Heart right ventricle (tissue), 16 donors: ENCODE results near the gene SULF2. TPM values are rescaled to one million over a fixed set of nuclear protein-coding genes. Genes with fewer than 3 reads are reported as not detected.

Source experiments
- ATAC-seq, 8 donors: fragments of 200-7000 bp; cut with Tn5 transposase; one replicate each; pipeline ENCODE4 v1.9.1; 2020; ENCODE audit warnings: mild to moderate bottlenecking in 8 of 8, moderate library complexity in 8 of 8, moderate number of reproducible peaks in 1 of 8
- DNase-seq, 2 donors: peaks; one replicate each; pipeline ENCODE4 v3.0.0-alpha.2; 2020
- H3K27ac ChIP-seq, 10 donors: fragments of 200-600 bp; sonication (generic) in 2 of 10; one replicate each; pipeline versions ENCODE4 v1.5.0 to v1.8.0; 2020 to 2022; ENCODE audit warnings: mild to moderate bottlenecking in 3 of 10
- H3K27me3 ChIP-seq, 7 donors: fragments of 200-600 bp; one replicate each; pipeline ENCODE4 v1.8.0; 2021 to 2022; ENCODE audit warnings: mild to moderate bottlenecking in 2 of 7
- H3K36me3 ChIP-seq, 9 donors: fragments of 200-600 bp; sonication (generic) in 1 of 9; one replicate each; pipeline versions ENCODE4 v1.5.0 to v1.8.0; 2020 to 2022; ENCODE audit warnings: mild to moderate bottlenecking in 2 of 9
- H3K4me1 ChIP-seq, 9 donors: fragments of 200-600 bp; sonication (generic) in 1 of 9; one replicate each; pipeline versions ENCODE4 v1.5.0 to v1.8.0; 2020 to 2022; ENCODE audit warnings: mild to moderate bottlenecking in 4 of 9
- H3K4me3 ChIP-seq, 10 donors: fragments of 200-600 bp; sonication (generic) in 2 of 10; one replicate each; pipeline versions ENCODE4 v1.5.0 to v1.8.0; 2020 to 2022; ENCODE audit warnings: mild to moderate bottlenecking in 7 of 10, moderate library complexity in 2 of 10
- H3K9me3 ChIP-seq, 11 donors: fragments of 200-600 bp in 10 of 11; sonication (generic) in 2 of 11; one replicate each; pipeline versions ENCODE4 v1.5.0 to v1.8.0; 2013 to 2022; ENCODE audit warnings: mild to moderate bottlenecking in 2 of 11, control low read depth in 1 of 11, moderate library complexity in 1 of 11
- CTCF ChIP-seq, 9 donors: fragments of 200-600 bp; sonication (generic) in 2 of 9; IDR thresholded peaks; one replicate each; pipeline versions ENCODE4 v1.5.0 to v1.8.0; 2021 to 2022; ENCODE audit warnings: antibody characterized with exemption in 9 of 9, mild to moderate bottlenecking in 5 of 9, moderate library complexity in 1 of 9
- WGBS, 2 donors: extraction: QIAGEN DNeasy Blood & Tissue Kit; methylation state at CpG; one replicate each; pipeline ENCODE4 v1.1.7; 2013; ENCODE audit warnings: inconsistent platforms in 1 of 2; 5-methylcytosine and 5-hydroxymethylcytosine counted together
- intact Hi-C, 10 donors: fragments of 100-400 bp; cut with DNase I; formaldehyde crosslinking; loops; one replicate each; pipeline versions ENCODE4 v1.11.1 to v1.14.2; 2022
- polyA plus RNA-seq, 2 donors: library from polyadenylated mRNA; stranded (reverse); fragments of 200-250 nt; gene quantifications; one replicate each; pipeline ENCODE4 v1.2.3, GENCODE V29; 2013
- total RNA-seq, 10 donors: library from RNA; stranded (reverse); fragmentation: NEBNext Ultra II Directional in 3 of 10; extraction: Animal tissue kit (Norgen Biotek cat#: 25700) in 3 of 10; gene quantifications; one replicate each; pipeline versions ENCODE4 v1.2.1 to v1.2.4, GENCODE V29; 2021 to 2023
- donor health status: Arrhythmogenic right ventricular cardiomyopathy.
- donor health status: ischemic (EF 13 %, LVEDD 7.1; RV severe dilation, severe dysfunction).
- donor health status: healthy with polysubstance abuse.
- donor health status: DM: no; HTN: yes; CAD: no.
- donor health status: DM: no; HTN: no; CAD: no.
- donor health status: ischemic (EF 25% LVEDD 6.9; RV normal size, moderate dysfunction).
- donor health status: ischemic (EF 25% LVEDD 5.7; RV mildly dilated, moderate dysfunction).
- donor health status: healthy.
- donor health status: DM: yes; HTN: yes; CAD: no.
- donor health status: Ischemic cardiomyopathy.
- donor health status: ischemic (EF 35%, LVEDD 5.7; RV mildly dilated, moderate dysfunction).
- donor health status: nonischemic (EF 11% LVEDD 7.7; RV severe dilation, severe dysfunction).
- donor health status: DM: yes; HTN: yes; CAD: no.
- donor health status: PGD.
- donor health status: ischemic (EF 29% LVEDD 5.4; RV normal size, mild dysfunction).
- donor health status: nonischemic (EF 23%, LVEDD 6.1; RV moderate dilation, normal function).

Gene SULF2
- total and polyA plus RNA-seq, 12 donors = 16.7 to 40.6 (median 26.4) TPM

- no peaks in the 10 kb centered on the region for H3K27me3 ChIP-seq
- WGBS, 2 donors = 93 to 95% methylated on average over 9 of the region's 9 CpGs
- no peak overlapping the region for H3K27ac ChIP-seq
- DNase-seq (no peak), ATAC-seq (no peak)
- H3K36me3 ChIP-seq = peaks cover 0 to 54% (median 18%) of the 10 kb centered on the region in 9 donors
- TF ChIP-seq CTCF (IDR thresholded peaks at IDR 0.05) = no peak
- intact Hi-C loops = loop anchor here (2.0 to 10.0 kb wide), 13 partner anchors 120 to 877 kb away; partner anchors contain the start of gene NCOA3 (in 2 of the 10)
- peaks cover 0 to 28% (median 13%) of the 10 kb centered on the region in 9 donors for H3K4me1 ChIP-seq
- no peak overlapping the region for H3K4me3 ChIP-seq
- no peaks in the 10 kb centered on the region for H3K9me3 ChIP-seq
Observed at GRCh38 chr20:47622118-47622665, 163.1 kb downstream of the SULF2 start.

- Histone ChIP-seq H3K27me3 (no peaks in the 10 kb centered on the region), H3K36me3 (peaks cover 0 to 43% (median 12%) of the 10 kb centered on the region in 9 donors), H3K9me3 (no peaks in the 10 kb centered on the region), H3K27ac (peak overlapping the region in 4 of 10 donors; percentile 4 to 35 (median 26)), H3K4me1 (peaks cover 0 to 33% (median 13%) of the 10 kb centered on the region in 9 donors), H3K4me3 (no peak overlapping the region)
- DNase-seq (peak in 1 of 2 donors; percentile 23), ATAC-seq (peak in 4 of 8 donors; percentile 49 to 64 (median 54))
- intact Hi-C loops = loop anchor here (1.0 to 10.0 kb wide), 16 partner anchors 118 to 876 kb away; partner anchors contain the start of gene NCOA3 (in 1 of the 10)
- peak; percentile 80 to 96 (median 90) for TF ChIP-seq CTCF (IDR thresholded peaks at IDR 0.05)
- WGBS, 2 donors = 43 to 49% methylated on average over 8 of the region's 8 CpGs
Observed at GRCh38 chr20:47620808-47621805, 164.2 kb downstream of the SULF2 start.

GRCh38 chr20:47618479-47618878, 166.8 kb downstream of the SULF2 start:
- Histone ChIP-seq H3K4me3 (no peak overlapping the region), H3K9me3 (no peaks in the 10 kb centered on the region), H3K27ac (no peak overlapping the region), H3K27me3 (no peaks in the 10 kb centered on the region), H3K36me3 (peaks cover 0 to 17% (median 2%) of the 10 kb centered on the region in 9 donors), H3K4me1 (peaks cover 0 to 55% (median 26%) of the 10 kb centered on the region in 9 donors)
- 95 to 97% methylated on average over 6 of the region's 6 CpGs for WGBS, 2 donors
- intact Hi-C loops = loop anchor here in 5 of 10 donors (5.0 to 10.0 kb wide), 6 partner anchors 54 to 346 kb away; partner anchors contain the start of gene NCOA3 (in 2 of the 5)
- ATAC-seq (no peak), DNase-seq (no peak)
- TF ChIP-seq CTCF (IDR thresholded peaks at IDR 0.05) = no peak

GRCh38 chr20:47614703-47615309, 170.5 kb downstream of the SULF2 start:
- no peak overlapping the region for H3K4me3 ChIP-seq
- 98 to 99% methylated on average over 2 of the region's 2 CpGs for WGBS, 2 donors
- intact Hi-C loops = loop anchor here in 7 of 10 donors (5.0 to 10.0 kb wide), 8 partner anchors 38 to 343 kb away; partner anchors contain the start of gene NCOA3 (in 3 of the 7)
- peaks cover 0 to 61% (median 39%) of the 10 kb centered on the region in 9 donors for H3K4me1 ChIP-seq
- ATAC-seq (no peak), DNase-seq (no peak)
- TF ChIP-seq CTCF (IDR thresholded peaks at IDR 0.05) = no peak
- no peaks in the 10 kb centered on the region for H3K27me3 ChIP-seq
- H3K36me3 ChIP-seq = no peaks in the 10 kb centered on the region
- H3K9me3 ChIP-seq = no peaks in the 10 kb centered on the region
- H3K27ac ChIP-seq = peak overlapping the region in 2 of 10 donors; percentile 2 to 17
